Upper lobe of left lung (tissue), 6 donors: ENCODE measurements around the gene CEP164. TPM values are rescaled to one million over a fixed set of nuclear protein-coding genes. Genes with fewer than 3 reads are reported as not detected.
"Not testable (repeated sequence)": the region's sequence is repeated elsewhere in the genome, so short reads cannot be mapped to it uniquely, and the experiment has no call there.

Source experiments
- ATAC-seq, 2 donors: fragments of 200-7000 bp; cut with Tn5 transposase; one replicate each; pipeline ENCODE4 v1.9.1; 2022; ENCODE audit warnings: mild to moderate bottlenecking in 2 of 2, moderate library complexity in 2 of 2; ENCODE audit not compliant: low FRiP score in 2 of 2
- DNase-seq, 2 donors: peaks; one replicate each; pipeline ENCODE4 v3.0.0-alpha.2; 2019 to 2020
- H3K27ac ChIP-seq, 4 donors: fragments of 200-600 bp; sonication (generic); one replicate each; pipeline ENCODE4 v1.5.1; 2016 to 2019
- H3K27me3 ChIP-seq, 4 donors: fragments of 200-600 bp; sonication (generic); one replicate each; pipeline ENCODE4 v1.5.1; 2017 to 2019
- H3K36me3 ChIP-seq, 4 donors: fragments of 200-600 bp; sonication (generic); one replicate each; pipeline ENCODE4 v1.5.1; 2016 to 2019
- H3K4me1 ChIP-seq, 4 donors: fragments of 200-600 bp; sonication (generic); one replicate each; pipeline ENCODE4 v1.5.1; 2018 to 2019
- H3K4me3 ChIP-seq, 4 donors: fragments of 200-600 bp; sonication (generic); one replicate each; pipeline ENCODE4 v1.5.1; 2017 to 2019; ENCODE audit warnings: mild to moderate bottlenecking in 2 of 4, moderate library complexity in 1 of 4
- H3K9me3 ChIP-seq, 4 donors: fragments of 200-600 bp; sonication (generic); one replicate each; pipeline ENCODE4 v1.5.1; 2018 to 2019
- CTCF ChIP-seq, 6 experiments: fragments of 450-650 bp in 4 of 6; fragments of 200-600 bp in 2 of 6; sonication (generic) in 2 of 6; IDR thresholded peaks; one replicate each; pipeline ENCODE4 v1.5.1; 2016 to 2019; ENCODE audit warnings: antibody characterized with exemption in 6 of 6
- EP300 ChIP-seq, 4 donors: sonication (generic); formaldehyde crosslinking; IDR thresholded peaks; one replicate each; pipeline ENCODE4 v1.5.1; 2017; ENCODE audit warnings: antibody characterized with exemption in 4 of 4, control low read depth in 2 of 4
- POLR2A ChIP-seq, 4 donors: fragments of 450-650 bp; IDR thresholded peaks; one replicate each; pipeline ENCODE4 v1.5.1; 2016 to 2017; ENCODE audit warnings: antibody characterized with exemption in 4 of 4, mild to moderate bottlenecking in 2 of 4
- POLR2AphosphoS5 ChIP-seq, 2 donors: sonication (generic); formaldehyde crosslinking; IDR thresholded peaks; one replicate each; pipeline ENCODE4 v1.5.1; 2017; ENCODE audit warnings: antibody characterized with exemption in 2 of 2
- WGBS, 2 donors: methylation state at CpG; one replicate each; pipeline ENCODE4 v1.1.5; 2017 to 2018; 5-methylcytosine and 5-hydroxymethylcytosine counted together
- total RNA-seq, 6 donors: library from RNA; depleted of rRNA in 4 of 6; stranded (reverse); fragments of >200 nt in 4 of 6; gene quantifications; one replicate each; pipeline versions ENCODE4 v1.1.0 to v1.2.1, GENCODE V29; 2016 to 2021
- donor health status: DM: no; HTN: no; CAD: no; lungs with moderate emphysema.
- donor health status: DM: no; HTN: yes; CAD: no; lungs with severe emphysema.

CEP164 gene
- total RNA-seq, 6 donors from 2014 or later: 16.1 to 73.3 (median 27.9) TPM

GRCh38 chr11:117395476-117395875 lies 67.8 kb downstream of the CEP164 start:
- peaks cover 21 to 84% (median 73%) of the 10 kb centered on the region in 4 donors for H3K36me3 ChIP-seq
- DNase-seq: no peak
- WGBS, 2 donors: 82 to 94% methylated on average over 1 to 4 of the region's 4 CpGs

GRCh38 chr11:117396970-117397369 lies 69.3 kb downstream of the CEP164 start:
- ATAC-seq: no peak
- no peaks in the 10 kb centered on the region for H3K4me1 ChIP-seq
- H3K36me3 ChIP-seq: peaks cover 17 to 69% (median 60%) of the 10 kb centered on the region in 4 donors
- H3K4me3 ChIP-seq: no peak overlapping the region
- H3K9me3 ChIP-seq: peaks cover 0 to 9% (median 4%) of the 10 kb centered on the region in 4 donors
- no peaks in the 10 kb centered on the region for H3K27me3 ChIP-seq
- DNase-seq: no peak
- 96 to 100% methylated on average over 4 to 8 of the region's 8 CpGs for WGBS, 2 donors
- TF ChIP-seq CTCF (IDR thresholded peaks at IDR 0.05): no peak
- TF ChIP-seq POLR2AphosphoS5 (IDR thresholded peaks at IDR 0.05): no peak
- TF ChIP-seq POLR2A (IDR thresholded peaks at IDR 0.05): no peak
- TF ChIP-seq EP300 (IDR thresholded peaks at IDR 0.05): no peak
- no peak overlapping the region for H3K27ac ChIP-seq

More at GRCh38 chr11:117395476-117395875, 67.8 kb downstream of the CEP164 start:
- H3K27me3 ChIP-seq: no peaks in the 10 kb centered on the region
- TF ChIP-seq EP300 (IDR thresholded peaks at IDR 0.05): no peak
- no peak for TF ChIP-seq POLR2A (IDR thresholded peaks at IDR 0.05)
- no peak for TF ChIP-seq CTCF (IDR thresholded peaks at IDR 0.05)
- no peak for TF ChIP-seq POLR2AphosphoS5 (IDR thresholded peaks at IDR 0.05)
- H3K4me3 ChIP-seq: no peak overlapping the region
- peaks cover 0 to 9% (median 4%) of the 10 kb centered on the region in 4 donors for H3K9me3 ChIP-seq
- no peaks in the 10 kb centered on the region for H3K4me1 ChIP-seq
- no peak for ATAC-seq
- H3K27ac ChIP-seq: no peak overlapping the region

- H3K4me3 ChIP-seq, DNase-seq, ATAC-seq, H3K4me1 ChIP-seq, H3K27ac ChIP-seq, H3K27me3 ChIP-seq, H3K9me3 ChIP-seq: not testable (repeated sequence)
- 100% methylated on average over 2 of the region's 2 CpGs for WGBS, 2 donors
- peaks cover 12 to 60% (median 45%) of the 10 kb centered on the region in 4 donors for H3K36me3 ChIP-seq
These were observed 71.0 kb downstream of the CEP164 start for GRCh38 chr11:117398618-117399017.

GRCh38 chr11:117399100-117399840 lies 71.6 kb downstream of the CEP164 start:
- 97 to 100% methylated on average over 2 of the region's 2 CpGs for WGBS, 2 donors
- H3K36me3 ChIP-seq: peaks cover 12 to 59% (median 43%) of the 10 kb centered on the region in 4 donors
- H3K4me3 ChIP-seq, H3K27ac ChIP-seq, H3K9me3 ChIP-seq, H3K4me1 ChIP-seq, H3K27me3 ChIP-seq, ATAC-seq, DNase-seq: not testable (repeated sequence)

- 98% methylated on average over 2 of the region's 2 CpGs for WGBS, 2 donors
- not testable (repeated sequence) for DNase-seq
These were observed 78.2 kb downstream of the CEP164 start for GRCh38 chr11:117405898-117406297.

GRCh38 chr11:117407016-117407415 lies 79.4 kb downstream of the CEP164 start:
- Histone ChIP-seq H3K27me3 (no peaks in the 10 kb centered on the region), H3K9me3 (peaks cover 0 to 11% (median 0%) of the 10 kb centered on the region in 4 donors), H3K4me1 (no peaks in the 10 kb centered on the region), H3K4me3 (no peak overlapping the region), H3K36me3 (peaks cover 0 to 75% (median 41%) of the 10 kb centered on the region in 4 donors), H3K27ac (no peak overlapping the region)
- no peak for ATAC-seq
- DNase-seq: no peak
- WGBS, 2 donors: 95 to 99% methylated on average over 5 to 6 of the region's 6 CpGs
- no peak for TF ChIP-seq POLR2A (IDR thresholded peaks at IDR 0.05)
- no peak for TF ChIP-seq POLR2AphosphoS5 (IDR thresholded peaks at IDR 0.05)
- no peak for TF ChIP-seq CTCF (IDR thresholded peaks at IDR 0.05)
- no peak for TF ChIP-seq EP300 (IDR thresholded peaks at IDR 0.05)

More at GRCh38 chr11:117405898-117406297, 78.2 kb downstream of the CEP164 start:
- ATAC-seq, H3K4me3 ChIP-seq, H3K27ac ChIP-seq, H3K4me1 ChIP-seq, H3K27me3 ChIP-seq: not testable (repeated sequence)
- Histone ChIP-seq H3K9me3 (peaks cover 0 to 11% (median 0%) of the 10 kb centered on the region in 4 donors), H3K36me3 (peaks cover 0 to 64% (median 38%) of the 10 kb centered on the region in 4 donors)
